Activated T-helper 1 cell treated with anti-CD3 and anti-CD28 coated beads, Interleukin-12 subunit alpha, Interleukin-12 subunit beta, Interleukin-2, Interleukin-4 antibody, amounts not matched to agents 30 ng/mL and 10 ng/mL and 1 ng/mL, durations not matched to agents 14 hours and 24 hours and 36 hours (primary cell): ENCODE data around the gene TAB2. TPM values are rescaled to one million over a fixed set of nuclear protein-coding genes. Genes with fewer than 3 reads are reported as not detected.
"Not testable (repeated sequence)": the region's sequence is repeated elsewhere in the genome, so short reads cannot be mapped to it uniquely, and the experiment has no call there.

ENCODE experiments used
- DNase-seq: peaks from one replicate; pipeline ENCODE4 v3.0.0; 2021; ENCODE audit warnings: low spot score
- H3K27ac Mint-ChIP-seq: one replicate; pipeline ENCODE4 v1.8.0; 2021; ENCODE audit warnings: mild to moderate bottlenecking, mixed read lengths
- H3K27me3 Mint-ChIP-seq: one replicate; pipeline ENCODE4 v1.8.0; 2022; ENCODE audit warnings: mild to moderate bottlenecking, moderate library complexity, mixed read lengths; ENCODE audit not compliant: insufficient read depth
- H3K36me3 Mint-ChIP-seq: one replicate; pipeline ENCODE4 v1.8.0; 2021; ENCODE audit warnings: low read depth, mixed read lengths
- H3K4me1 Mint-ChIP-seq: one replicate; pipeline ENCODE4 v1.8.0; 2021; ENCODE audit warnings: low read depth, mixed read lengths
- H3K4me3 Mint-ChIP-seq: one replicate; pipeline ENCODE4 v1.8.0; 2021; ENCODE audit warnings: mild to moderate bottlenecking, moderate library complexity, mixed read lengths
- H3K9me3 Mint-ChIP-seq: one replicate; pipeline ENCODE4 v1.8.0; 2021; ENCODE audit warnings: mixed read lengths
- intact Hi-C: fragments of 100-400 bp; cut with micrococcal nuclease; formaldehyde crosslinking; loops from one replicate; pipeline ENCODE4 v1.15.1; 2024
- total RNA-seq: library from RNA; stranded (reverse); gene quantifications from 2 replicates; pipeline ENCODE4 v1.2.3, GENCODE V29; 2022

The TAB2 gene
- total RNA-seq, 1 donor from 2014 or later: 157 TPM

DNA sequence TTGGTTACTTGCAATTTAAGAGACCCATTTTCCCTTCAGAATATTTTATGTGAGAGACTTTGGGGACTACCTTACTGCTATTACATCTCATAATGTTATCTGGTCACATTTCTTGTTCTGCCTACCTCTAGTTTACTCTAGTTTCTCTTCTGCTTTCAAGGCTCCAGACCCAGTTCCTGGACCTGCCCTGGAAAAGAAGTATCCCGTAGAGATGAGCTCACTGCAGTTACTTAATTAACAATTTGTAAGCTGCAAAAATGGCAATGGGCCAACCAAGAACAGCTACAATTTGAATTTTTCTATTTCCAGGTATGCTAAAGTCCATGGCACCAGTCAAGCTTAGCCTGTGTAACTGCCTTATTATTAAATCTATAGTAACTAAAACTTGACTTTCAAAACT is 25.0 kb downstream of the TAB2 start:
- intact Hi-C loops: loop anchor here (2.0 kb wide), 1 partner anchor 132 kb away; no protein-coding TSS in a partner anchor
- Mint-ChIP-seq H3K4me1 (peaks cover 88% of the 10 kb centered on the region), H3K9me3 (peaks cover 8% of the 10 kb centered on the region), H3K36me3 (peaks cover 39% of the 10 kb centered on the region), H3K27ac (peak overlapping the region; percentile 83), H3K4me3 (peak overlapping the region; percentile 59), H3K27me3 (no peaks in the 10 kb centered on the region)
- DNase-seq: no peak

DNA sequence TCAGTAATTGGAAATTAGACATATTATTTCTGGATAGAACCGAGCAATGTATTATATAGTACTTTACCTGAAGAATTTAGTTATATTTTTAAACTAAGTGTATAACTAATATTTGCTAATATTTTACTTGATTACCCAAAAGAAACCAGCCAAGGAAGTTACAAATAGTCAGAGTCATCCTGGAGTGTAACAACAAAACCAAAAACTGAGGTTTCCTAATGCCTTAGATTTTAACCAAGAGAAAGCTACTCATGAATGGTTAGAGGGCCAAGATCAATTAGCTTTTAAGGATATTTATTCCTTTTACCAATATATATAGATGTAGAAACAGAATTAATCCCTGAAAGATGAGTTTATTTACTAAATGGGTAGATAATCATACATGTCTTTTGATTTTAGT is 26.0 kb downstream of the TAB2 start:
- intact Hi-C loops: loop anchor here (2.0 kb wide), 1 partner anchor 133 kb away; no protein-coding TSS in a partner anchor
- H3K4me3 Mint-ChIP-seq: no peak overlapping the region
- no peak for DNase-seq
- peaks cover 84% of the 10 kb centered on the region for H3K4me1 Mint-ChIP-seq
- no peak overlapping the region for H3K27ac Mint-ChIP-seq
- peaks cover 4% of the 10 kb centered on the region for H3K9me3 Mint-ChIP-seq
- H3K27me3 Mint-ChIP-seq: no peaks in the 10 kb centered on the region
- H3K36me3 Mint-ChIP-seq: peaks cover 36% of the 10 kb centered on the region

DNA sequence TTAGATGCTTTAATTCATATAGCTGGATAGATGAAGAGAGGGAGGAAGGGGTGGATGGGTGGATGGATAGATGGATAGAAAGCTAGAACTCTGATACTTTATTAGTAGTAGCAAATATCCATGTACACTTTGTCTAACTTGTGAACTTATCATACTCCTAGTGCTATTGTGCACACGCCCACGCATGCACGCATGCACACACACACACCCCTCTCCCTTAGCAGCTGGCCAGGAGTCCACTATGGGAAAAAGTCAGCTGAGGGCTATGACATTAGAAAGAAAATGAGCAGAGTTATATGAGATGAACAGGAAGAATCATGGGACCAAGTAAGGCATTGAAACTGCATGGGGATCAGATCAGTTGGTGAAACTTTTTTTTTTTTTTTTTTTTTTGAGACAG is 28.6 kb downstream of the TAB2 start:
- DNase-seq: no peak
- H3K4me1 Mint-ChIP-seq: peaks cover 80% of the 10 kb centered on the region
- H3K4me3 Mint-ChIP-seq: peak overlapping the region; percentile 30
- intact Hi-C loops: no loop called here
- H3K27ac Mint-ChIP-seq: peak overlapping the region; percentile 83
- H3K9me3 Mint-ChIP-seq: no peaks in the 10 kb centered on the region
- no peaks in the 10 kb centered on the region for H3K27me3 Mint-ChIP-seq
- peaks cover 44% of the 10 kb centered on the region for H3K36me3 Mint-ChIP-seq

DNA sequence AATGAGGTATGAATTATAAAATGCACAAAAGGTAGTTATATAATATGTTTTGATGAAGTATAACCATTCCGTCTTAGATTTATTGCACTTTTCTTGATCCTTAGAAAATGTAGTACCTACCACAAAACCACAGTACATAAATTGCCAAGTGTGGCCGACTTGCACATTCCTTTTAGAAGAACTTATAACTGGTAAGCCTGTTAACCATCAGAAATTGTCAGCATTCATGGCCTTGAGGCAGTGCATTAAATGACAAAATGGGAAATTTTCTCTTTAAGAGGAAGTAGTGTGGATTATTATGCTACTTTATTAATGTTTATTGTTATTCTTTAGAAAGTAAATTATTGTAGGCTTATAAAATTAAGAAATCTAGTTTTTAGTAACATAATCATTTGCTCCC is 29.6 kb downstream of the TAB2 start:
- no peak for DNase-seq
- intact Hi-C loops: no loop called here
- Mint-ChIP-seq H3K4me3 (no peak overlapping the region), H3K4me1 (peaks cover 78% of the 10 kb centered on the region), H3K9me3 (no peaks in the 10 kb centered on the region), H3K36me3 (peaks cover 37% of the 10 kb centered on the region), H3K27me3 (no peaks in the 10 kb centered on the region), H3K27ac (no peak overlapping the region)

DNA sequence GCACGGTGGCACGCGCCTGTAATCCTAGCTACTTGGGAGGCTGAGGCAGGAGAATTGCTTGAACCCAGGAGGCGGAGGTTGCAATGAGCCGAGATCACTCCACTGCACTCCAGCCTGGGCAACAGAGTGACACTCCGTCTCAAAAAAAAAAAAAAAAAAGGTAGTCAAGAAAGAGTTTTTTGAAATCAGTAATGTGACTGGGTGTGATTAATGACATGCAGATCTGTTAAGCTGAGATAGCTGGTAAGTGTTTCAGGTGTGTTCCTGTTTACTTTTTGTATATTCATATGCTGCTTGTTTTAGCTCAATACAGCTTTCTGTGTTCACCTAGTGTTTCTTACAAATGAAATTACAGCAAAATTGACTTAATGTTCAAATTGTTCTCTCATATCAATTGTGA is 31.8 kb downstream of the TAB2 start:
- Mint-ChIP-seq H3K4me1 (peaks cover 76% of the 10 kb centered on the region), H3K36me3 (peaks cover 34% of the 10 kb centered on the region), H3K27ac (peak overlapping the region; percentile 10)
- H3K9me3 Mint-ChIP-seq, intact Hi-C loops, H3K27me3 Mint-ChIP-seq, H3K4me3 Mint-ChIP-seq, DNase-seq: not testable (repeated sequence)

DNA sequence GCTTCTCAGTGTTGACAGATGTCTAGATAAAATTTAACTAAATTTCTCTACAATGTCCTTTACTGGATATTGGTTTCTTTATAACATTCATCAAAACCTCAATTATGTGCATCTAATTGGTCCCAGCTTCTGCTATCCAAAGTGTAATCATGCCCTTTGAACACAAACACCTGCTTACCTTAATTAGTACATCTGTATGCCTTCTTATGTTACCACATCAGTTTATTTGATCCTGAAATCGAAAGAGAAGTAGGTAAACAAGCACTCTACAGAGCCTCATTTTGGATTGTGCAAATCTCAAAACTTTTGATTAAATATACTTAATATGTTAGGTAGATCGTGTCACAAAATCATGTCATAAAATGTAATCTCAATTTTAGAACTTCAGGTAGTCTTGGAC is 36.5 kb downstream of the TAB2 start:
- H3K27ac Mint-ChIP-seq: no peak overlapping the region
- H3K27me3 Mint-ChIP-seq: no peaks in the 10 kb centered on the region
- intact Hi-C loops: loop anchor here (1.0 kb wide), 1 partner anchor 9 kb away; no protein-coding TSS in a partner anchor
- no peaks in the 10 kb centered on the region for H3K9me3 Mint-ChIP-seq
- H3K4me3 Mint-ChIP-seq: no peak overlapping the region
- peaks cover 74% of the 10 kb centered on the region for H3K4me1 Mint-ChIP-seq
- peaks cover 30% of the 10 kb centered on the region for H3K36me3 Mint-ChIP-seq
- no peak for DNase-seq

DNA sequence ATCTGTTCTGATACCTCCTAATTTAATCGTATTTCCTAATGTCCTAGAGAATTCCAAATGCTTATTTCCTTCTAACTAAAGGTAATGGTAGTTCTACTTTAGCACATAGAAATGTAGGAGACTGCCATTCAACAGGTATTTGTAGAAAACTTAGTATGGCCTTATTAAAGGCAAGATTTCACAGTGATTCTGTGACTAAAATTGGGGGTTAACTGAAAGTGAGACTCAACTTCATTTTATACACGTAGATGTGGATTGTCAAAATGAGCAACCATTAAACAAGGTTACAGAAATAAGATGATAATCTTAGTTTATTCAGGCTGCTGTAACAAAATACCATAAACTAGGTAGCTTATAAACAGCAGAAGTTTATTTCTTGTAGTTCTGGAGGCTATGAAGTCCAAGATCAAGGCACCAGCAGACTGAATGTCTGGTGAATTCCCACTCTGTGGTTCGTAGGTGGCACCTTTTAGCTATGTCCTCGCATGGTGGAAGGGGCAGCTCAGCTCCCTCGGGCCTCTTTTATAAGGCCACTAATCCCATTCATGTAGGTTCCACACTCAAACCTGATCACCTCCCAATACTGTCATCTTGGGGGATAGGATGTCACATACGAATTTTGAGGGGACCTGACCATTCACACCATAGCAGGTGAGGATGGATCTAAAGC is 38.7 kb downstream of the TAB2 start:
- H3K4me3 Mint-ChIP-seq: no peak overlapping the region
- H3K27me3 Mint-ChIP-seq: no peaks in the 10 kb centered on the region
- no peak for DNase-seq
- peaks cover 79% of the 10 kb centered on the region for H3K4me1 Mint-ChIP-seq
- no peaks in the 10 kb centered on the region for H3K9me3 Mint-ChIP-seq
- H3K27ac Mint-ChIP-seq: no peak overlapping the region
- peaks cover 36% of the 10 kb centered on the region for H3K36me3 Mint-ChIP-seq
- intact Hi-C loops: loop anchor here (1.0 kb wide), 1 partner anchor 10 kb away; no protein-coding TSS in a partner anchor

DNA sequence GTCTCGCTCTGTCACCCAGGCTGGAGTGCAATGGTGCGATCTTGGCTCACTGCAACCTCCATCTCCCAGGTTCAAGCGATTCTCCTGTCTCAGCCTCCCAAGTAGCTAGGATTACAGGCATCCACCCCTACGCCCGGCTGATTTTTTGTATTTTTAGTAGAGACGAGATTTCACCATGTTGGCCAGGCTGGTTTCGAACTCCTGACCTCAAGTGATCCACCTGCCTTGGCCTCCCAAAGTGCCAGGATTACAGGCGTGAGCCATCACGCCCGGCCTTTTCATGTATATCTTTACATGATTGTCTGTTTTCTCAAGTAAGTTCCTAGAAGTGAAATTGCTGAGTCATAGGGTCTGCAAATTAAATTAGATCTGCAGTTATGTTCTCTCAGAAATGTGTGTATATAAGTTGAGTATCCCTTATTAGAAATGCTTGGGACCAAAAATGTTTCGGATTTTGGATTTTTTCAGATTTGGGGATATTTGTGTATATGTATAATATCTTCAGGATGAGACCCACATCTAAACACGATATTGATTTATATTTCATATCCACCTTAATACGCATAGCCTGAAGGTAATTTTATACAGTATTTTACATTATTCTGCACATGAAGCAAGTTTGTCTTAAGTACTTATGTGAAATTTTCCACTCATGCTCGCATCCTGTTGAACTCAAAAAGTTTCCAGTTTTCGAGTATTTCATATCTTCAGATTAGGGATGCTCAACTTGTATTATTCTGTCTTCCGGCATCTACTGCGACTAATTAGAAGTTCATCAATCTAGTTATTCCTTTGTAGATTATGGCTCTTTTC is 40.4 kb downstream of the TAB2 start:
- Mint-ChIP-seq H3K36me3 (peaks cover 43% of the 10 kb centered on the region), H3K27ac (peak overlapping the region; percentile 57), H3K9me3 (peaks cover 5% of the 10 kb centered on the region), H3K4me1 (peaks cover 81% of the 10 kb centered on the region), H3K27me3 (no peaks in the 10 kb centered on the region), H3K4me3 (peak overlapping the region; percentile 10)
- intact Hi-C loops: loop anchor here (2.0 kb wide), 1 partner anchor 15 kb away; no protein-coding TSS in a partner anchor
- DNase-seq: no peak

- Mint-ChIP-seq H3K36me3 (peaks cover 47% of the 10 kb centered on the region), H3K4me1 (peaks cover 72% of the 10 kb centered on the region), H3K4me3 (no peak overlapping the region), H3K27me3 (no peaks in the 10 kb centered on the region), H3K27ac (peak overlapping the region; percentile 28), H3K9me3 (peaks cover 5% of the 10 kb centered on the region)
- intact Hi-C loops: loop anchor here (1.0 to 2.0 kb wide), 2 partner anchors 8 to 13 kb away; no protein-coding TSS in a partner anchor
- DNase-seq: no peak
Measured at GRCh38 chr6:149359440-149359839, 41.9 kb downstream of the TAB2 start.

DNA sequence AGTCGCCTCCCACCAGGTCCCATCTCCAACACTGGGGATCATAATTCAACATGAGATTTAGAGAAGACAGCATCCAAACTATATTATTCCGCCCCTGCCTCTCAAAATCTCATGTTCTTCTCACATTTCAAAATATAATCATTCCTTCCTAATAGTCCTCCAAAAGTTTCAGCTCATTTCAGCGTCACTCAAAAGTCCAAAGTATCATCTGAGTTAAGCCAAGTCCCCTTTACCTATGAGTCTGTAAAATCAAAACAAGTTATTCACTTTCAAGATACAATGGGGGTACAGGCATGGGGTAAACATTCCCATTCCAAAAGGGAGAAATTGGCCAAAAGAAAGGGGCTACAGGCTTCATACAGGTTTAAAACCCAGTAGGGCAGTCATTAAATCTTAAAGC is 43.0 kb downstream of the TAB2 start:
- DNase-seq: no peak
- Mint-ChIP-seq H3K4me3 (no peak overlapping the region), H3K4me1 (peaks cover 68% of the 10 kb centered on the region), H3K9me3 (peaks cover 5% of the 10 kb centered on the region), H3K27ac (peak overlapping the region; percentile 15), H3K36me3 (peaks cover 46% of the 10 kb centered on the region), H3K27me3 (no peaks in the 10 kb centered on the region)
- intact Hi-C loops: no loop called here

DNA sequence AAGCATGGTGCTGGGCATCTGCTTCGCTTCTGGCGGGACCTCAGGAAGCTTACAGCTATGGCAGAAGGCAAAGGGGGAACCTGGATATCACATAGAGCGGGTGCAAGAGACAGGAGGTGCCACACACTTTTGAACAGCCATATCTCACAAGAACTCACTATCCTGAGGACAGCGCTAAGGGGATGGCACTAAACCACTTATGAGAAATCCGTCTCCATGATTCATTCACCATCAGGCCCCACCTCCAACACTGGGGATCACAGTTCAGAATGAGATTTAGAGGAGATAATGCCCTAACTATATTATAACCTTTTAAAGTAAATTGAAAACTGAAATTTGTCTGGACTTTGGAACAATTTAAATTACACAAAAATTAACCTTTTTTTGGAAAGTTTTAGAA is 44.8 kb downstream of the TAB2 start:
- Mint-ChIP-seq H3K36me3 (peaks cover 47% of the 10 kb centered on the region), H3K9me3 (peaks cover 5% of the 10 kb centered on the region), H3K27ac (peak overlapping the region; percentile 53), H3K4me3 (no peak overlapping the region), H3K4me1 (peaks cover 60% of the 10 kb centered on the region), H3K27me3 (no peaks in the 10 kb centered on the region)
- intact Hi-C loops: no loop called here
- DNase-seq: no peak

- H3K9me3 Mint-ChIP-seq: peaks cover 5% of the 10 kb centered on the region
- peaks cover 44% of the 10 kb centered on the region for H3K36me3 Mint-ChIP-seq
- DNase-seq: no peak
- no peaks in the 10 kb centered on the region for H3K27me3 Mint-ChIP-seq
- intact Hi-C loops: loop anchor here (1.0 kb wide), 1 partner anchor 8 kb away; no protein-coding TSS in a partner anchor
- no peak overlapping the region for H3K4me3 Mint-ChIP-seq
- H3K27ac Mint-ChIP-seq: peak overlapping the region; percentile 54
- H3K4me1 Mint-ChIP-seq: peaks cover 51% of the 10 kb centered on the region
Measured at GRCh38 chr6:149363154-149363553, 45.6 kb downstream of the TAB2 start.

- Mint-ChIP-seq H3K4me3 (peak overlapping the region; percentile 15), H3K36me3 (peaks cover 35% of the 10 kb centered on the region), H3K4me1 (peaks cover 37% of the 10 kb centered on the region), H3K9me3 (peaks cover 5% of the 10 kb centered on the region), H3K27me3 (no peaks in the 10 kb centered on the region), H3K27ac (peak overlapping the region; percentile 38)
- intact Hi-C loops: loop anchor here (2.0 kb wide), 2 partner anchors 20 to 28 kb away; no protein-coding TSS in a partner anchor
- DNase-seq: no peak
Measured at GRCh38 chr6:149364557-149364956, 47.0 kb downstream of the TAB2 start.
